ENCODE measurements around the gene KCNJ16. TPM values are rescaled to one million over a fixed set of nuclear protein-coding genes. Genes with fewer than 3 reads are reported as not detected.

KCNJ16 gene
- total RNA-seq = under 0.01 TPM in 2 replicates

GRCh38 chr17:70074956-70075355 is at the start of gene KCNJ16:
Gene KCNJ16 (plus strand): TSS chr17:70075225. CDS start chr17:70132088, 56,863 bp downstream.

GRCh38 chr17:70168977-70169708 is 94.1 kb downstream of the KCNJ16 start, which contains the start of gene KCNJ2:
Gene KCNJ2 (plus strand): TSS chr17:70169532. CDS start chr17:70175040, 5,508 bp downstream.

Other genes with a start within 250 kb of the KCNJ16 start
- gene KCNJ2, start 94.3 kb downstream of the KCNJ16 start, total RNA-seq = 17.5 and 21.4 TPM in 2 replicates